Measurements from ENCODE around the gene PCDHB10.

DNA sequence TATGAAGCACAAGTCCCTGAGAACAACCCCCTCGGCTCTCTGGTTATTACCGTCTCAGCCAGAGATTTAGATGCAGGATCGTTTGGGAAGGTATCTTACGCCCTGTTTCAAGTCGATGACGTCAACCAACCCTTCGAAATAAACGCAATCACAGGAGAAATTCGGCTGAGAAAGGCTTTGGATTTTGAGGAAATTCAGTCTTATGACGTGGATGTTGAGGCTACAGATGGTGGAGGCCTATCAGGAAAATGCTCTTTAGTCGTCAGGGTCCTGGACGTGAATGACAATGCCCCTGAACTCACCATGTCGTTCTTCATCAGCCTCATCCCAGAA lies 41.2 kb upstream of the PCDHB10 start:
- TF ChIP-seq, protein P1, sequence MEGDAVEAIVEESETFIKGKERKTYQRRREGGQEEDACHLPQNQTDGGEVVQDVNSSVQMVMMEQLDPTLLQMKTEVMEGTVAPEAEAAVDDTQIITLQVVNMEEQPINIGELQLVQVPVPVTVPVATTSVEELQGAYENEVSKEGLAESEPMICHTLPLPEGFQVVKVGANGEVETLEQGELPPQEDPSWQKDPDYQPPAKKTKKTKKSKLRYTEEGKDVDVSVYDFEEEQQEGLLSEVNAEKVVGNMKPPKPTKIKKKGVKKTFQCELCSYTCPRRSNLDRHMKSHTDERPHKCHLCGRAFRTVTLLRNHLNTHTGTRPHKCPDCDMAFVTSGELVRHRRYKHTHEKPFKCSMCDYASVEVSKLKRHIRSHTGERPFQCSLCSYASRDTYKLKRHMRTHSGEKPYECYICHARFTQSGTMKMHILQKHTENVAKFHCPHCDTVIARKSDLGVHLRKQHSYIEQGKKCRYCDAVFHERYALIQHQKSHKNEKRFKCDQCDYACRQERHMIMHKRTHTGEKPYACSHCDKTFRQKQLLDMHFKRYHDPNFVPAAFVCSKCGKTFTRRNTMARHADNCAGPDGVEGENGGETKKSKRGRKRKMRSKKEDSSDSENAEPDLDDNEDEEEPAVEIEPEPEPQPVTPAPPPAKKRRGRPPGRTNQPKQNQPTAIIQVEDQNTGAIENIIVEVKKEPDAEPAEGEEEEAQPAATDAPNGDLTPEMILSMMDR (conservative IDR thresholded peaks at IDR 0.05; ENCODE audit: low read length): no peak
- no peak for TF ChIP-seq EZH2phosphoT487 (IDR thresholded peaks at IDR 0.05; ENCODE audit: borderline replicate concordance)
